Ishikawa (cell line): ENCODE data around the gene IFI27L1.

Experiments used
- CEBPB ChIP-seq: IDR thresholded peaks from 2 replicates; pipeline ENCODE4 v1.6.1; 2012
- CREB1 ChIP-seq: IDR thresholded peaks from 2 replicates; pipeline ENCODE4 v1.6.1; 2012; ENCODE audit warnings: low read depth
- EGR1 ChIP-seq: IDR thresholded peaks from 2 replicates; pipeline ENCODE4 v1.6.1; 2012
- EP300 ChIP-seq: IDR thresholded peaks from 2 replicates; pipeline ENCODE4 v1.6.1; 2012; ENCODE audit warnings: borderline replicate concordance
- FOXM1 ChIP-seq: IDR thresholded peaks from 2 replicates; pipeline ENCODE4 v1.6.1; 2012; ENCODE audit warnings: low read depth, borderline replicate concordance
- NFIC ChIP-seq: IDR thresholded peaks from 2 replicates; pipeline ENCODE4 v1.6.1; 2012
- RAD21 ChIP-seq: IDR thresholded peaks from 2 replicates; pipeline ENCODE4 v1.6.1; 2012; ENCODE audit warnings: low read depth
- TAF1 ChIP-seq: IDR thresholded peaks from 2 replicates; pipeline ENCODE4 v1.6.1; 2012; ENCODE audit warnings: low read depth, mild to moderate bottlenecking
- TCF12 ChIP-seq: IDR thresholded peaks from 2 replicates; pipeline ENCODE4 v1.6.1; 2012; ENCODE audit warnings: low read depth
- TEAD4 ChIP-seq: IDR thresholded peaks from 2 replicates; pipeline ENCODE4 v1.6.1; 2012
- USF1 ChIP-seq: IDR thresholded peaks from 2 replicates; pipeline ENCODE4 v1.6.1; 2012
- YY1 ChIP-seq: IDR thresholded peaks from 2 replicates; pipeline ENCODE4 v1.6.1; 2012; ENCODE audit warnings: low read depth
- ZBTB7A ChIP-seq: IDR thresholded peaks from 2 replicates; pipeline ENCODE4 v1.6.1; 2012; ENCODE audit warnings: low read depth
- TF ChIP-seq, protein P1 (sequence below): IDR thresholded peaks from 2 replicates; pipeline ENCODE4 v1.6.1; 2012; ENCODE audit warnings: low read depth, mild to moderate bottlenecking
- TF ChIP-seq, protein P2 (sequence below): IDR thresholded peaks from 2 replicates; pipeline ENCODE4 v1.6.1; 2012

The IFI27L1 gene

GRCh38 chr14:94126800-94127199 lies 45.7 kb downstream of the IFI27L1 start:
- TF ChIP-seq TEAD4, result no peak

DNA sequence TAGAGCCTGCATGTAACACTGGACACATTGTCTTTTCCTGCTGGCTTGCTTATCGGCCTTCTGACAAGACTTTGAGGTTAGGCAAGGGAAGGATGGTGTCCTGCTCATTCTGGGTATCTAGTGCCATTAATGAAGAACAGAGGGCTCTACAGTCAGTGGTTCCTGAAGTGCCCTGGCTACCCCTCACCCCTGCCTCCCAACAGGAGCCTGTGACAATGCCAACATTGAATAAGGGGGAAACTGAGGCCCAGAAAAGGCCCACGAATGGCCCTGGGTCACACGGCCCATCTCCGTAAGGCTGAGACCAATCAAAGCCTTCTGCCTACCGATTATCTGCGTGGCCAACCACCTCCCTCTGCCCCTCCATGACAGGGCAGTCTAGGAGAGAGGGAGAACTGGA lies 46.2 kb downstream of the IFI27L1 start:
- no peak for TF ChIP-seq TCF12
- TF ChIP-seq YY1, result no peak
- TF ChIP-seq USF1, result no peak
- TF ChIP-seq TEAD4, result no peak
- no peak for TF ChIP-seq FOXM1
- no peak for TF ChIP-seq EP300
- no peak for TF ChIP-seq EGR1

GRCh38 chr14:94128216-94128839 lies 47.2 kb downstream of the IFI27L1 start:
- TF ChIP-seq EP300 (no peak), ZBTB7A (no peak), TEAD4 (no peak), FOXM1 (no peak), EGR1 (no peak), CEBPB (no peak), YY1 (no peak), RAD21 (no peak)
- TF ChIP-seq, protein P1, sequence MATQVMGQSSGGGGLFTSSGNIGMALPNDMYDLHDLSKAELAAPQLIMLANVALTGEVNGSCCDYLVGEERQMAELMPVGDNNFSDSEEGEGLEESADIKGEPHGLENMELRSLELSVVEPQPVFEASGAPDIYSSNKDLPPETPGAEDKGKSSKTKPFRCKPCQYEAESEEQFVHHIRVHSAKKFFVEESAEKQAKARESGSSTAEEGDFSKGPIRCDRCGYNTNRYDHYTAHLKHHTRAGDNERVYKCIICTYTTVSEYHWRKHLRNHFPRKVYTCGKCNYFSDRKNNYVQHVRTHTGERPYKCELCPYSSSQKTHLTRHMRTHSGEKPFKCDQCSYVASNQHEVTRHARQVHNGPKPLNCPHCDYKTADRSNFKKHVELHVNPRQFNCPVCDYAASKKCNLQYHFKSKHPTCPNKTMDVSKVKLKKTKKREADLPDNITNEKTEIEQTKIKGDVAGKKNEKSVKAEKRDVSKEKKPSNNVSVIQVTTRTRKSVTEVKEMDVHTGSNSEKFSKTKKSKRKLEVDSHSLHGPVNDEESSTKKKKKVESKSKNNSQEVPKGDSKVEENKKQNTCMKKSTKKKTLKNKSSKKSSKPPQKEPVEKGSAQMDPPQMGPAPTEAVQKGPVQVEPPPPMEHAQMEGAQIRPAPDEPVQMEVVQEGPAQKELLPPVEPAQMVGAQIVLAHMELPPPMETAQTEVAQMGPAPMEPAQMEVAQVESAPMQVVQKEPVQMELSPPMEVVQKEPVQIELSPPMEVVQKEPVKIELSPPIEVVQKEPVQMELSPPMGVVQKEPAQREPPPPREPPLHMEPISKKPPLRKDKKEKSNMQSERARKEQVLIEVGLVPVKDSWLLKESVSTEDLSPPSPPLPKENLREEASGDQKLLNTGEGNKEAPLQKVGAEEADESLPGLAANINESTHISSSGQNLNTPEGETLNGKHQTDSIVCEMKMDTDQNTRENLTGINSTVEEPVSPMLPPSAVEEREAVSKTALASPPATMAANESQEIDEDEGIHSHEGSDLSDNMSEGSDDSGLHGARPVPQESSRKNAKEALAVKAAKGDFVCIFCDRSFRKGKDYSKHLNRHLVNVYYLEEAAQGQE, result no peak

- TF ChIP-seq, protein P2, sequence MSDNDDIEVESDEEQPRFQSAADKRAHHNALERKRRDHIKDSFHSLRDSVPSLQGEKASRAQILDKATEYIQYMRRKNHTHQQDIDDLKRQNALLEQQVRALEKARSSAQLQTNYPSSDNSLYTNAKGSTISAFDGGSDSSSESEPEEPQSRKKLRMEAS, result no peak
- TF ChIP-seq EGR1 (no peak), TEAD4 (no peak), TAF1 (no peak), CREB1 (no peak), CEBPB (no peak), TCF12 (no peak), USF1 (no peak), RAD21 (no peak), NFIC (no peak), FOXM1 (no peak), ZBTB7A (no peak), YY1 (no peak)
- TF ChIP-seq, protein P1, result no peak
Measured at GRCh38 chr14:94129111-94129757, 48.1 kb downstream of the IFI27L1 start, which contains the start of gene IFI27L2. TSS of gene IFI27L2 (minus strand) at chr14:94129604. CDS start at chr14:94129564, 40 bp downstream.

GRCh38 chr14:94129758-94130414 lies 48.8 kb downstream of the IFI27L1 start:
- no peak for TF ChIP-seq TCF12
- TF ChIP-seq EGR1, result no peak
- TF ChIP-seq FOXM1, result no peak
- TF ChIP-seq TEAD4, result no peak
- TF ChIP-seq, protein P1, result no peak
- TF ChIP-seq, protein P2, result no peak
- TF ChIP-seq ZBTB7A, result no peak
- no peak for TF ChIP-seq CREB1
- TF ChIP-seq EP300, result no peak
- TF ChIP-seq RAD21, result no peak
- TF ChIP-seq USF1, result no peak
- no peak for TF ChIP-seq YY1
